Gastrocnemius medialis (tissue), 4 donors: ENCODE data around the gene NCOA3.

Experiments
- CTCF ChIP-seq, 5 experiments: fragments of 450-650 bp in 3 of 5; fragments of 200-600 bp in 2 of 5; sonication (generic) in 2 of 5; IDR thresholded peaks in 4 of 5; conservative IDR thresholded peaks in 1 of 5; 1 replicate in 4 of 5; 2 replicates in 1 of 5; pipeline ENCODE4 v1.5.1; 2016 to 2019; ENCODE audit warnings: antibody characterized with exemption in 5 of 5, mild to moderate bottlenecking in 3 of 5, moderate library complexity in 3 of 5
- POLR2A ChIP-seq, 2 donors: fragments of 450-650 bp; IDR thresholded peaks; one replicate each; pipeline ENCODE4 v1.6.1; 2017; ENCODE audit warnings: antibody characterized with exemption in 2 of 2, mild to moderate bottlenecking in 2 of 2, moderate library complexity in 2 of 2

DNA sequence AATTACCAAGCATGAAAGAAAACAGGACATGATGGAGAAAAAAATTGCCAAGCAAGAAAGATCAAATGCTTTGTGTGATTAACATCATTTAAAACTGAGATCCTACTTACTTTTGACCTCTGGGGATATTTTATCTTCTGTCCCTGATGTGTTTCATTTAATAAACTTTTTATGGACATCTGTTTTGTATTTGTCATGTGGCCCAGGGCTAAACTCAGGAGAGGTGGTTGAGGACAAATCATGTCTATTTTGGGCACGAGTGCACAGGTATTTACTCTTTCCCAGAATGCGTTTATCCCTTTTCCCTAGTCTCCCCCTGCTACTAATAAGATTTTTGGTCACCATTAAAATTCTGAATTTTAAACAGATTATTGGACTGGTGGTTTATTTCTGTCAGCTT is 128.2 kb downstream of the NCOA3 start:
- TF ChIP-seq CTCF (IDR thresholded peaks at IDR 0.05 in 4 of 5, conservative IDR thresholded peaks at IDR 0.05 in 1 of 5), result no peak
- TF ChIP-seq POLR2A (IDR thresholded peaks at IDR 0.05), result no peak
